NCI-H2196 (cell line): ENCODE results near the gene ZBTB20.

ENCODE experiments used
- DNase-seq: peaks from one replicate; lab custom pipeline; 2025; ENCODE audit not compliant: unreplicated experiment; lab: John Stamatoyannopoulos, UW

Gene ZBTB20

GRCh38 chr3:114794894-114795630 is 352.0 kb downstream of the ZBTB20 start:
- no peak for DNase-seq

GRCh38 chr3:114792159-114792918 is 354.7 kb downstream of the ZBTB20 start:
- no peak for DNase-seq

- no peak for DNase-seq
Measured at GRCh38 chr3:114790752-114791151, 356.3 kb downstream of the ZBTB20 start.

GRCh38 chr3:114789803-114790202 is 357.3 kb downstream of the ZBTB20 start:
- DNase-seq, result no peak

GRCh38 chr3:114775395-114775794 is 371.7 kb downstream of the ZBTB20 start:
- DNase-seq, result no peak

GRCh38 chr3:114770874-114771273 is 376.2 kb downstream of the ZBTB20 start:
- DNase-seq, result no peak

- no peak for DNase-seq
Measured at GRCh38 chr3:114764056-114764492, 383.0 kb downstream of the ZBTB20 start.

GRCh38 chr3:114762144-114762543 is 384.9 kb downstream of the ZBTB20 start:
- no peak for DNase-seq

- DNase-seq, result no peak
Measured at GRCh38 chr3:114760679-114761078, 386.4 kb downstream of the ZBTB20 start.

GRCh38 chr3:114758831-114759699 is 388.0 kb downstream of the ZBTB20 start:
- DNase-seq, result no peak

- no peak for DNase-seq
Measured at GRCh38 chr3:114756506-114757279, 390.4 kb downstream of the ZBTB20 start.

GRCh38 chr3:114746502-114746901 is 400.6 kb downstream of the ZBTB20 start:
- no peak for DNase-seq

GRCh38 chr3:114745322-114746240 is 401.5 kb downstream of the ZBTB20 start:
- no peak for DNase-seq

- no peak for DNase-seq
Measured at GRCh38 chr3:114743746-114744485, 403.2 kb downstream of the ZBTB20 start.

GRCh38 chr3:114741066-114741465 is 406.0 kb downstream of the ZBTB20 start:
- DNase-seq, result no peak

- no peak for DNase-seq
Measured at GRCh38 chr3:114739627-114740026, 407.5 kb downstream of the ZBTB20 start.

GRCh38 chr3:114732353-114732752 is 414.7 kb downstream of the ZBTB20 start:
- DNase-seq, result no peak

- DNase-seq, result peak; percentile 31
Measured at GRCh38 chr3:114730397-114730796, 416.7 kb downstream of the ZBTB20 start.

- no peak for DNase-seq
Measured at GRCh38 chr3:114727373-114727772, 419.7 kb downstream of the ZBTB20 start.
